GOT3 (cell line): Measurements from ENCODE around the gene SLC30A9.

Source experiments
- DNase-seq: peaks from one replicate; lab custom pipeline; 2025; ENCODE audit warnings: mixed read lengths; lab: John Stamatoyannopoulos, UW

Gene SLC30A9

DNA sequence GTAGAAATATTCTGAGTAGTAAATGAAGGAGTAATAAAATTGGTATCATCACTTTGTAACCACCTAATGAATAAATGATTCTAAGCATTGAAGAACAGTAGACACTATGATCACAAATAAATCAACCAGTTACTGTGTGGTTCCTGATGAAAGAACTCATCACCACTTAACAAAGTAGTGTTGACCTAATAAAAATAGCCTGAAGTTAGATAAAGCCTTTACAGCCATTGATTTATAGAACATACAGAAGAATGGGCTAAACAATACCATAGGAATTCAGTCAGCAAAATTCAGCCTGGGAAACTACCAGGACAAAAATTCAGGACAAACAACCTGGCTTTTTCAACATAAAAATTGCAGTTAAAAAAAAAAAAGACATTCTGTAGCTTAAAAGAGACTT is 9.0 kb downstream of the SLC30A9 start:
- no peak for DNase-seq

GRCh38 chr4:42008011-42008786 is 17.9 kb downstream of the SLC30A9 start:
- DNase-seq = no peak

GRCh38 chr4:42015438-42015837 is 25.1 kb downstream of the SLC30A9 start:
- no peak for DNase-seq

DNA sequence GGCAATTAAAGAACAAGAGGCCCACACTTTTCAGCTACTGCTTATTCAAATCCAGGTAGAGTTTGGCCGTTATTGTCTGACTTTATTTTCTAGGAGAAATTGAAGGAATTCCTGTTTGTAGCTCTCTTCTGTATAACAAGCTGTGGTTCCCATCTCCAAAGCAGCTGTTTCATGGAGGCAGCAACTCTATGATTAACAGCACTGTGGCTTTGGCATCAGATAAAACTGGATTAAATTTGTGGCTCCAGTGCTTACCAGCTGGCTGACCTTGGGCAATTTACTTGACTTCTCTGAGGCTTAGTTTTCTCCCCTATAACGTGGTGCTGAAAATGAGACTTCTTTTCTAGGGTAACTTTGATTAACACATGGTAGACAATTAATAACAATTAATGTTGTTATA is 28.1 kb downstream of the SLC30A9 start:
- DNase-seq = no peak

DNA sequence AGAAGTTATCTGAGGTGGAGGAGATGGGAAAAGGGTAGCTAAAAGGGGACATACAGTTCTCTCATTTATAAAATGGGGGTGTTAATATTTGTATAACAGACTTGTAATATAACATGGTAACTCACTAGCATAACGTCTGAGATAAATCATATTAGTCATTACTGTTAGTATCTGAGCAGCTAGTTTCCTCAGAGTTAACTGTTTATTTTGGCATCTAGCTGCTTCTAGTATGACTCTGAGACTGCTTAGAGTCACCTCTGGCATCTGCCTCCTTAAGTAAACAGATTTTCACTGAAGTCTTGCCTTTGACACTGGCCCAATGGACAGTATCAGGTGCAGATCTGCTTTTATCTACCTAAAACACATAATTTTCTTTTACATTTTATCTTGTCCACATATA is 58.1 kb downstream of the SLC30A9 start:
- DNase-seq = no peak

DNA sequence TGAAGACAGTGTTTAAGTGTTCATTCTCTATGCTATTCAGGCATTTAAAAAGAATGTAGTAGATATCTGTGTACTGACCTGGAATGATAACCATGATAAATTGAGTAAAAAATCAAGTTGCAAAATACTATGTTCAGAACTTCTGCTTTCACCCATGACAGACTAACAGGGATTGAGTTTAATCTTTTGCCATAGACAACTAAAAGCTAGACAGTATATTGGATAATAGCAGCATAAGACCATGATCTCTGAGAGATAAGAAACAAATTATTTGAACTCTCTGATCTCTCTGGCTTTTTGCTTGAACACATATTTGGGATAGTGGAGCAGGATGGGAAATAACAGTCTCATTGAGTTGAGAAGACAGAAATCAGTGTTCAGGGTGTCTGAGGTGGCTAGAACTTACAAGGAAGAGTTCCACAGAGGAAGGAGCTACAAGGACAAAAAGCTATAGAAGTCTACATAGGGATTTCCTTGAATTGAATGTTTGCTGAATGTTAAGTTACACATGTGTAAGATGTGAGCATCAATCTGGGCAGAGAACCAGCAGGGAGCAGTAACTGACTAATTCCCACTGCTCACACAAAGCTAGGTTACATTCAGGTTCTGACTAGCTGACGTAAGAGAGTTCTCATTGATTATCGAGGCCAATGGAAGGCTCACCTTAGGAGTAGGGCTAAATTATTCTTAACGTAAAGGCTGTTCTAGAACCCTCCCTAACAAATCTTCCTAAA is 60.4 kb downstream of the SLC30A9 start:
- no peak for DNase-seq

DNA sequence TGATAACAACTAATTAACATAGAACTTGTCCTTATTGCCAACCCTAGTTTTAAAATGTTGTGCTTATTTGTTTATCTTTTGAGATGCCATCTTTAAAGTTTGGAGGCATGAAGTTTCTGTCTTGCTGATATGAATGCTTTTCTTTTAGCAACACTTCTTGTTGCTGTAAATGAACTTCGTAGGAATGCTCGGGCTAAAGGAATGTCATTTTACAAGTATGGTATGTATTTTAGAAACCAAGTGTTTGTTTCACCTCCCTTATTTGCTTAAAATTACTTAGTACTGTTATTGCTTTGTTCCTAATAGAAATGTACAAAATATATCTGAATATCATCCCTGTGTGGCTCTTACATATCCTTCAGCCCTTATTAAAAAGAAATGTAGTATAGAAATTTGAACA is 76.1 kb downstream of the SLC30A9 start:
- DNase-seq = no peak

DNA sequence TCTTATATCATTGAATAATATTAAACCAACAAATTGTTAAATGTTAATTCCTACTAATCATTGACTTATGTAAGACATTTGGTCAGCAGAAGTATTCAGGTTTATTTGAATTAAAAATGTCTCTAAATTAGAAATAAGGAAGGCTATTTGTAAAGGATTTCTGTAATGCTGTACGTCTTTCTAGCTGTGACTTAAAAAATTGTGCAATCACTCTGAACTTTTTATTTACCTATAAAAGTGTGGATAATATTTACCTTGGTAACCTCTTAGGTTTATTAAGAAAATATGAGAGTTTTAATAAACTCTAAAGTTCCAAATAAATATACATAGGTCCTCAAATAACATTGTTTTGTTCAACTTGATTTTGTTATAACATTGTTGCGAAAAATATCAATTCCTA is 76.9 kb downstream of the SLC30A9 start:
- DNase-seq = no peak

- no peak for DNase-seq
These were observed 80.1 kb downstream of the SLC30A9 start for GRCh38 chr4:42070463-42070862.

GRCh38 chr4:42074294-42074693 is 84.0 kb downstream of the SLC30A9 start:
- DNase-seq = no peak

DNA sequence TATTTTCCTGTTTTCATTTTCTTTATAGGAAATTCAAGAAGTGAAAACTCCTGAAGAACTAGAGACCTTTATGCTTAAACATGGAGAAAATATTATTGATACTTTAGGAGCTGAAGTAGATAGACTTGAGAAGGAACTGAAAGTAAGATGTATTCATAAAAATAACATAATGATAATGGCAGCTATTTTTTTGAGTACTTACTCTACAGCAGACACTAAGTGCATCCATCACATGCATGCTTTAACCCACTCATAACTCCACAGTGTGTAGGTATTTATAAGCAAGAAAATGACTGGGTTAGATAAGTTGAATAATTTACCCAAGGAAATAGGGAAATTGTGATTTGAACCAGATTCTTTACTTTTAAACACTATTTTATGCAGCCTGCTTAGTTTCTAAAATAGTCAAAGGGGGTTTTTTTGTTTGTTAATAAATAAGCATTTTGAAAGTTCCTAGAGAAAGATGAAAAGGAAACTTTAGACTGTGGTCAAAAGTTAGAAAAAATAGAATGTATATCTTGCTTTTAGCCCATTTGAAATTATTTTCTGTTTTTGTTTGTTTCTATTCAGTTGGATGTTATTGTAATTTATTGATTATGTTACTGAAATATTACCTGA is 88.0 kb downstream of the SLC30A9 start:
- DNase-seq = no peak

GRCh38 chr4:42080306-42080705 is 90.0 kb downstream of the SLC30A9 start:
- DNase-seq = no peak

DNA sequence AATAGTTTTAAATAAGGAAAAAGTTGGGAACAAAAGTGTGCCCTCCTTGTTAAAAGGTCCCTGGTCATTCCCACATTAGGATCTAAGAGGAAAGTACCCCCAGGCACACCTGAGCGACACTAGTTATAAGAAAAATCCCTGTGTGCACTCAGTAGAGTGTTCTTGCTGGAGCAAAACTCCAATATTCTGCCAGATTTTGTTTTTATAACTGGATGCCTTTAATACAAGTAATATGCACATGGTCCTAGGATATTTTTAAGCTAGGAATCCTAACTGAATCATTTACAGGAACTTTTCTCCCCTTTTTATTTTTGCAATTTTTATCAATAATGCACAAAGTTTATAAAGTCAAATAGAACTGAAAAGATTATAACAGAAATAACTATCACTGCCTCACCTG is 93.5 kb downstream of the SLC30A9 start:
- no peak for DNase-seq

- DNase-seq = no peak
These were observed 98.1 kb downstream of the SLC30A9 start for GRCh38 chr4:42088386-42088785.

- DNase-seq = no peak
These were observed 111.2 kb downstream of the SLC30A9 start for GRCh38 chr4:42101446-42101975.

DNA sequence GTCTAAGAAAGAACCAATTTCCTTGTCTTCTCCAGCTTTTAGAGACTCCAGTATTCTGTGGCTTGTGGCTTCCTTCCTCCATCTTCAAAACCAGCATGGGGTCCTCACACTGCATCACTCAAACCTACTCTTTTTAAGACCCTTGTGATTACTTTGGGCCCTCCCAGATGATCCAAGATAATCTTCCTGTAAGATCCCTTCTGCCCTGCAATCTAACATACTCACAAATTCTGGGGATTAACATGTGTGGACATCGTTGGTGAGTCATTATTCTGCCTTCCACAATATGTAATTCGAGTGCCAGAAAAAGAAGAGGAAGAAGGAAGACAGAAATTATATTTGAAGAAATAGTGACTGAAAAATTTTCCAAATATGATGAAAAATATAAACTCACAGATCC is 114.2 kb downstream of the SLC30A9 start:
- no peak for DNase-seq

GRCh38 chr4:42112846-42113245 is 122.5 kb downstream of the SLC30A9 start:
- DNase-seq = no peak

DNA sequence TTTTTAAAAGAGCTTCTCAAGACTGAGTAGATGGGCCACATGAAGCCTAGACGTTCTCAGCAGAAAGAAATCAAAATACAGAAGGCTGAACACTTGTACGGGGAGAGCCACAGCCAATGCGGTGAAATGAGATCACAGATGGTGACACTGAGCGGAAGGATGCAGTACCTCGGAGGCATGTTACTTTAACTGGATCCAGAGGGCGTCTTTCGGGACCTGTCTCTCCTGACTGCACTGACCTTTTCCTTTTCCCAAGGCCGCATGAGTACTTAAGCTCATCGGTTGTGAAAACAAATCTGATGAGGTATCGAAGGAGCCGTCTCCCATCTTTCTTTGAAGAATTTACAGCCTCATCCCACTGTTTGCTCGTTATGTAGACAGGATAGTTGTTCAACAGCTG is 129.6 kb downstream of the SLC30A9 start:
- DNase-seq = no peak

GRCh38 chr4:42122237-42122636 is 131.9 kb downstream of the SLC30A9 start:
- DNase-seq = no peak

DNA sequence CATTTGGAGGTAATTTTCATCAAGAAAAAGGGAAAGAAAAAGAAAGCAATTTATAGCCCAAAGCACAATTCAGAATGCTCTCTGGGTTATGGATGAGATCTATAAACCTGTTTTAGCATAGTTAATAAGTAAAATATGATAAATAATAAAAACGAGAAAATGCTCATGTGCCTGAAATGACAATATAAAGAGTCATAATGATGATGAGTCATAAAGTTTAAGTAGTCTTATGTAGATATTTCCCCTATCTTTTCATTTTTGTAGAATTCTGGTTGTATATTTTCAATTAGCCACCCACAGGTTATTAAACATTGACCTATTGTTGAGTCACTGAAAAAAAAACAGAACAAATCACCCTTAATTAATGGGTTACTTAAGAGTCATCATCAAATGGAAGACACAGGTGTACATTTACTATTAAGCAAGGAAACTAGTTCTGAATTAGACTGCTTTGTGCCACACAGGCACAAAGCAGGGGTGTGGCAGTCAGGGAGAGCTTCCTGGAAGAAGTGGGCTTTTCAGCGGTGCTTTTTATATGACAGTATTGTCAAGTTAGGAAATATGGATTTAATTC is 132.8 kb downstream of the SLC30A9 start:
- DNase-seq = no peak

DNA sequence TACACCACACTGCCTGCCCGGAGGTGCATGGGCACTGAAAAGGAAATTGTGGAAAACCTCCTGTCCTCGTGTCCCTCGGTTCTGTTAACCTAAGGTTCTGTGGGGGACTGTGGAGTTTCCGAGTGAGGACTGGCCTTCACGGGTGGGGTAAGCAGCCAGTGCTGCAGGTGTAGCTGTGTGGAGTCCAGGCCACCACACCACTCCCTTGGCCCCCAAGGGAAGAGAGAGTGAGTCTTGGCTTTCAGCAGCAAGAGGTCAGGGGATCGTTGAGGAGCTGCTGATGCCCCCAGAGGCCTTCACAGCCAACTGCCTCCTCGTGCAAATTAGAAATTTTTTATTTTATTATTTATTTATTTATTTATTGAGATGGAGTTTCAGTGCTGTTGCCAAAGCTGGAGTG is 141.8 kb downstream of the SLC30A9 start:
- no peak for DNase-seq

GRCh38 chr4:42133006-42133405 is 142.7 kb downstream of the SLC30A9 start:
- DNase-seq = no peak

GRCh38 chr4:42136371-42136770 is 146.0 kb downstream of the SLC30A9 start:
- DNase-seq = no peak
